ENCODE results near the gene RNF5.

Gene RNF5

DNA sequence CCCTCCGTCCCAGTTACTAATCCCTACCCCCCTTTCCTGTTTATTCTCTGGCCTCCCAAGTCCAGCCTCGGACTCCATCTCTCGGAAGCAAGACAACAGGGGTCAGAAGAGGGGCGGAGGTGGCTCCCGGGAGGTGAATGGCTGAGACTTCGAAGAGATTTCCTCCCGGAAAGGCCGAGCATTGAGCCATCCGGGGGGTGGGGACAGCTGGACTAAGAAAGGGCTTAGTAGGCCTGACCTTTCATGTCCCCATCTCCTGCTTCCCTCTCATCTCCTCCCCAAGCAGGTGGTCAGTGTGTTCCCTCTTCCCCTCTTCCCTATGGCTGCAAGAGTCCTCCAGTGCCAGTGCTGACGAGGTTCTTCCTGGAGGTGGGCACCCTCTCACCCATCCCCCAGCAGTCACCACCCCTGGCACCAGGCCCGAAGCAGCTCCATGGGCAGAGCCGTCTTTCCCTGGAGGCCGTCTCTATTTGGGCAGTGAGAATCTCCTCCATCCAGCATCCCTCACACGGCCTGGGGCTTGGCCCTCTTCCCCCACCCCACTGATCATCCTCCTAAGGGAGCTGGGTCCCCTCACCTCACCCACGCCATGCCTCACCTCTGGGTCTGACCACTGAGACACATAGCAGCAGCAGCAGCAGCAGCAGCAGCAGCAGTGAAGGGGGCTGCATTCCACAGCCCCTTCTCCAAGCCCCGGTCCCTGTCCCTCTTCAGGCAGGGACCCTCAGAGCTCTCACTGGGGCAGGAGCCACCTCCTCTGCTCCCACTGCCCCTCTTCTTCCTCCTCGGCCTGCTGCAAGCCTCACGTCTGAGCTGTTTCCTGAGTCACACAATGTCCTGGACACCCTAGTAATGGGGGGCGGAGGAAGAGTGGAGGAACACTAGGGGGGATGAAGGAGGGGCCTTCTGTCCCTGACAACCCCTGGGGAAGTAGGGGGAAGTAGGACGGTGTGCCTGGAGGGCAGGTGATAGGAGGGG is 45.3 kb downstream of the RNF5 start, which contains the start of gene NOTCH4:
Gene NOTCH4 (minus strand): TSS at position 810 of the 978 bp plus-strand sequence. CDS start 139 bp downstream, at position 671.
- DNase-seq (ENCODE audit: low spot score) = no peak
- Histone ChIP-seq H3K4me3 (peak within 1 kb of the TSS; percentile 54), H3K27ac (peak within 1 kb of the TSS in 1 of 2 donors; percentile 72)
- TF ChIP-seq, protein P1, sequence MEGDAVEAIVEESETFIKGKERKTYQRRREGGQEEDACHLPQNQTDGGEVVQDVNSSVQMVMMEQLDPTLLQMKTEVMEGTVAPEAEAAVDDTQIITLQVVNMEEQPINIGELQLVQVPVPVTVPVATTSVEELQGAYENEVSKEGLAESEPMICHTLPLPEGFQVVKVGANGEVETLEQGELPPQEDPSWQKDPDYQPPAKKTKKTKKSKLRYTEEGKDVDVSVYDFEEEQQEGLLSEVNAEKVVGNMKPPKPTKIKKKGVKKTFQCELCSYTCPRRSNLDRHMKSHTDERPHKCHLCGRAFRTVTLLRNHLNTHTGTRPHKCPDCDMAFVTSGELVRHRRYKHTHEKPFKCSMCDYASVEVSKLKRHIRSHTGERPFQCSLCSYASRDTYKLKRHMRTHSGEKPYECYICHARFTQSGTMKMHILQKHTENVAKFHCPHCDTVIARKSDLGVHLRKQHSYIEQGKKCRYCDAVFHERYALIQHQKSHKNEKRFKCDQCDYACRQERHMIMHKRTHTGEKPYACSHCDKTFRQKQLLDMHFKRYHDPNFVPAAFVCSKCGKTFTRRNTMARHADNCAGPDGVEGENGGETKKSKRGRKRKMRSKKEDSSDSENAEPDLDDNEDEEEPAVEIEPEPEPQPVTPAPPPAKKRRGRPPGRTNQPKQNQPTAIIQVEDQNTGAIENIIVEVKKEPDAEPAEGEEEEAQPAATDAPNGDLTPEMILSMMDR (IDR thresholded peaks at IDR 0.05) = no peak

DNA sequence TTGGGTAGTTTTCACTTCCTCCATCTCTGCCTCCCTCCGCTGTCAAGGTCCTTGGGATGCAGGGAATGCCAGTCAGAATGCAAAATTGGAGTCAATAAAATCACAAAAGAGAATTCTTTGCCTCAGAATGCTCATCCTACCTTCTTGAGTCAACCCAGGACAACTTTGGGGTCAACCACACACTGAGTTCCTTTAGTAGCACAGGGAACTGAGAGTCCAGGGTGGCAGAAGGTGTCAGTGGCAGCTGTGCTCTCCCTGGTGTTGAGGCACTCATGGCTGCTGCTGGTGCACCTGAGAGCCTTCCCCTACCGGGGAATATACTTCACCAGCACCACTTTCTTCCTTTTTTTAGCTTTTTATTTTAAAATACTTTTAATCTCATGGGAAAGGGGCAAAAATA is 46.5 kb downstream of the RNF5 start:
- Histone ChIP-seq H3K27ac (peak overlapping the region in 1 of 2 donors; percentile 72), H3K4me3 (no peak overlapping the region)
- TF ChIP-seq, protein P1 (IDR thresholded peaks at IDR 0.05) = no peak
- DNase-seq (ENCODE audit: low spot score) = no peak

- TF ChIP-seq, protein P1 (IDR thresholded peaks at IDR 0.05) = no peak
Observed at GRCh38 chr6:32226434-32226833, 48.2 kb downstream of the RNF5 start.

More at GRCh38 chr6:32226434-32226833, 48.2 kb downstream of the RNF5 start:
- Histone ChIP-seq H3K27ac (no peak overlapping the region), H3K4me3 (no peak overlapping the region)
- DNase-seq (ENCODE audit: low spot score) = no peak
